Endothelial cell of umbilical vein (primary cell): ENCODE data around the gene SIPA1L3. TPM values are rescaled to one million over a fixed set of nuclear protein-coding genes. Genes with fewer than 3 reads are reported as not detected.

ENCODE experiments used
- BruUV-seq: library from RNA; stranded (reverse); fragments of 400-500 nt; replicated peaks from 2 replicates; lab custom pipeline; 2021; lab: Mats Ljungman, UMichigan
- CTCF ChIA-PET: fragments of 300-600, 350-600 bp; sonication (Branson Sonifier 250); formaldehyde crosslinking; loops from one replicate; lab custom pipeline; 2021; ENCODE audit warnings: antibody characterized with exemption, inconsistent platforms; lab: Charles Lee
- POLR2A ChIA-PET: fragments of 300-600, 350-600 bp; sonication (Branson Sonifier 250); formaldehyde crosslinking; loops from one replicate; lab custom pipeline; 2021; ENCODE audit warnings: antibody characterized with exemption, inconsistent platforms; lab: Charles Lee
- DNase-seq: peaks from one replicate; pipeline ENCODE4 v3.0.0-alpha.2; 2011; ENCODE audit warnings: low read depth, low spot score
- FAIRE-seq: peaks from 2 replicates; lab custom pipeline; 2011; peaks lifted over from hg19 to GRCh38; lab: Jason Lieb, UNC
- H2AFZ ChIP-seq: 2 replicates; pipeline ENCODE4 v1.6.0; 2012; ENCODE audit warnings: low read depth, low read length, control low read depth, inconsistent platforms
- H3K27ac ChIP-seq: 2 replicates; pipeline ENCODE4 v1.5.1; 2011; ENCODE audit warnings: low read depth, mild to moderate bottlenecking, control low read depth, low read length, moderate library complexity; ENCODE audit not compliant: insufficient read depth
- H3K27me3 ChIP-seq, 2 experiments: 2 replicates each; pipeline versions ENCODE4 v1.6.0 to v1.6.1; 2011; ENCODE audit warnings: low read length in 2 of 2, mixed read lengths in 1 of 2; ENCODE audit not compliant: control insufficient read depth in 2 of 2, insufficient read depth in 2 of 2
- H3K36me3 ChIP-seq, 2 experiments: 2 replicates in 1 of 2; 3 replicates in 1 of 2; pipeline ENCODE4 v1.5.1; 2011; ENCODE audit warnings: low read length in 2 of 2, mild to moderate bottlenecking in 1 of 2, moderate library complexity in 1 of 2; ENCODE audit not compliant: control insufficient read depth in 2 of 2, insufficient read depth in 2 of 2; ENCODE audit errors: extremely low read depth in 1 of 2
- H3K4me1 ChIP-seq: 3 replicates; pipeline ENCODE4 v1.5.1; 2011; ENCODE audit warnings: mild to moderate bottlenecking, low read length; ENCODE audit not compliant: control insufficient read depth, insufficient read depth; ENCODE audit errors: extremely low read depth
- H3K4me2 ChIP-seq: 2 replicates; pipeline ENCODE4 v1.6.1; 2011; ENCODE audit warnings: low read length, control low read depth, mixed read lengths; ENCODE audit not compliant: insufficient read depth
- H3K4me3 ChIP-seq, 3 experiments: fragments of 200-600 bp in 1 of 3; sonication (generic), shearing (Covaris generic) in 1 of 3; replicated peaks in 1 of 3; 2 replicates each; pipeline ENCODE4 v1.5.1; 2011 to 2016; ENCODE audit warnings: control low read depth in 3 of 3, low read length in 3 of 3, mild to moderate bottlenecking in 2 of 3, inconsistent platforms in 1 of 3, low read depth in 1 of 3, moderate library complexity in 1 of 3; ENCODE audit not compliant: insufficient read depth in 1 of 3
- H3K79me2 ChIP-seq: 2 replicates; pipeline ENCODE4 v1.6.0; 2012; ENCODE audit warnings: low read length, inconsistent platforms; ENCODE audit not compliant: control insufficient read depth, insufficient read depth
- H3K9ac ChIP-seq: replicated peaks from 2 replicates; pipeline ENCODE3; 2011; ENCODE audit warnings: low read length, control low read depth; ENCODE audit not compliant: insufficient read depth; ENCODE audit errors: extremely low read depth
- H3K9me1 ChIP-seq: replicated peaks from 3 replicates; pipeline ENCODE4 v1.6.0; 2011; ENCODE audit warnings: mild to moderate bottlenecking, low read length; ENCODE audit not compliant: control insufficient read depth, insufficient read depth; ENCODE audit errors: extremely low read depth
- H3K9me3 ChIP-seq: replicated peaks from 2 replicates; pipeline ENCODE4 v1.5.1; 2012; ENCODE audit warnings: low read length, inconsistent platforms; ENCODE audit not compliant: control insufficient read depth, insufficient read depth
- H4K20me1 ChIP-seq: replicated peaks from 2 replicates; pipeline ENCODE3; 2011; ENCODE audit warnings: mild to moderate bottlenecking, low read length; ENCODE audit not compliant: control insufficient read depth, insufficient read depth; ENCODE audit errors: extremely low read depth
- CTCF ChIP-seq, 2 donors: IDR thresholded peaks; 1 replicate in 1 of 2; 2 replicates in 1 of 2; pipeline ENCODE4 v1.5.1; 2011; ENCODE audit warnings: low read length in 2 of 2, mild to moderate bottlenecking in 2 of 2, moderate library complexity in 2 of 2, control low read depth in 1 of 2, inconsistent platforms in 1 of 2, low read depth in 1 of 2; ENCODE audit not compliant: insufficient read depth in 1 of 2; ENCODE audit errors: extremely low read depth in 1 of 2
- EZH2 ChIP-seq: IDR thresholded peaks from 2 replicates; pipeline ENCODE4 v1.6.1; 2012; ENCODE audit warnings: borderline replicate concordance, low read depth, mild to moderate bottlenecking, moderate library complexity, low read length, inconsistent platforms; ENCODE audit not compliant: severe bottlenecking
- FOS ChIP-seq: IDR thresholded peaks from 2 replicates; pipeline ENCODE4 v1.6.1; 2011; ENCODE audit warnings: mild to moderate bottlenecking, low read length, moderate library complexity, borderline replicate concordance; ENCODE audit not compliant: insufficient read depth
- GATA2 ChIP-seq: IDR thresholded peaks from 2 replicates; pipeline ENCODE4 v1.7.0; 2011; ENCODE audit warnings: low read depth, mild to moderate bottlenecking, moderate library complexity, mixed read lengths, low read length; ENCODE audit not compliant: insufficient read length, insufficient read depth
- JUN ChIP-seq: IDR thresholded peaks from 2 replicates; pipeline ENCODE4 v1.6.1; 2011; ENCODE audit warnings: borderline replicate concordance, low read depth; ENCODE audit not compliant: insufficient read length, insufficient read depth
- MAX ChIP-seq: IDR thresholded peaks from 2 replicates; pipeline ENCODE4 v1.6.1; 2011; ENCODE audit not compliant: insufficient read depth, insufficient read length
- MYC ChIP-seq: IDR thresholded peaks from one replicate; pipeline ENCODE4 v1.6.1; 2011; ENCODE audit warnings: mild to moderate bottlenecking, low read depth, low read length
- POLR2A ChIP-seq: IDR thresholded peaks from 2 replicates; pipeline ENCODE4 v1.6.1; 2012; ENCODE audit warnings: low read depth, mild to moderate bottlenecking, control low read depth, low read length
- POLR2AphosphoS5 ChIP-seq: IDR thresholded peaks from 2 replicates; pipeline ENCODE4 v1.6.1; 2012; ENCODE audit warnings: low read depth, mild to moderate bottlenecking, control low read depth, low read length, moderate library complexity; ENCODE audit not compliant: insufficient read depth
- dilution Hi-C: fragments of 300-500 bp; cut with MboI; formaldehyde crosslinking; loops from one replicate; pipeline ENCODE4 v1.15.0; 2019; ENCODE audit warnings: low sequenced_read_pairs; ENCODE audit not compliant: extremely low pct_ligation_motif_present
- intact Hi-C: fragments of 100-400 bp; cut with micrococcal nuclease; formaldehyde crosslinking; loops from one replicate; pipeline ENCODE4 v1.10.0; 2022
- polyA plus RNA-seq, 4 experiments: library from polyadenylated mRNA; depleted of rRNA in 3 of 4; stranded (reverse) in 3 of 4; unstranded in 1 of 4; fragments of >200 nt; gene quantifications; 2 replicates each; pipeline versions ENCODE4 v1.2.1 to v1.2.3, GENCODE V29; 2011 to 2012; ENCODE audit warnings: missing spikeins in 1 of 4
- total RNA-seq: library from RNA; stranded (reverse); gene quantifications from 2 replicates; pipeline ENCODE4 v1.2.3, GENCODE V29; 2021

The SIPA1L3 gene
- total and polyA plus RNA-seq, 2 donors (not counting 3 experiments of a cell fraction or from before 2014, with no cell fraction given): 14.2 to 47.2 TPM

GRCh38 chr19:38004186-38004520, 97.1 kb downstream of the SIPA1L3 start:
- ChIA-PET CTCF (interaction anchor here (0.9 to 3.4 kb wide), 9 partner anchors 15 to 102 kb away, joined by 3 to 54 read pairs (median 8); partner anchors contain the start of genes SIPA1L3 and WDR87), POLR2A (interaction anchor here (0.6 to 2.9 kb wide), 9 partner anchors 16 to 332 kb away, joined by 3 to 25 read pairs (median 7); partner anchors contain the start of genes SIPA1L3 and WDR87)
- Histone ChIP-seq H2AFZ (no peak overlapping the region), H3K4me2 (peak overlapping the region; percentile 68), H3K9ac (peak overlapping the region; percentile 97), H4K20me1 (no peaks in the 10 kb centered on the region), H3K27ac (peak overlapping the region; percentile 99), H3K4me3 (peak overlapping the region in 2 of 3 experiments; percentile 6 to 44), H3K79me2 (peaks cover 10% of the 10 kb centered on the region), H3K9me1 (no peaks in the 10 kb centered on the region), H3K36me3 (no peaks in the 10 kb centered on the region), H3K4me1 (peaks cover 51% of the 10 kb centered on the region), H3K9me3 (no peaks in the 10 kb centered on the region), H3K27me3 (no peaks in the 10 kb centered on the region)
- no peak for TF ChIP-seq GATA2
- TF ChIP-seq POLR2A: no peak
- TF ChIP-seq CTCF (IDR thresholded peaks at IDR 0.05; ENCODE audit: extremely low read depth in 1 of 2, insufficient read depth in 1 of 2, low read depth in 1 of 2, low read length in 2 of 2): no peak
- TF ChIP-seq EZH2: no peak
- no peak for TF ChIP-seq JUN
- no peak for TF ChIP-seq MAX
- TF ChIP-seq POLR2AphosphoS5: no peak
- no peak for TF ChIP-seq MYC
- TF ChIP-seq FOS: no peak
- no peak for DNase-seq
- dilution Hi-C loops (no loop called here), intact Hi-C loops (loop anchor here (1.0 to 10.0 kb wide), 3 partner anchors 16 to 221 kb away; partner anchors contain the start of gene DPF1)
- TSS peak; percentile 93 for BruUV-seq
- no peak for FAIRE-seq
